ENCODE results near the gene ADSS2. TPM values are rescaled to one million over a fixed set of nuclear protein-coding genes. Genes with fewer than 3 reads are reported as not detected.

Gene ADSS2
- polyA plus RNA-seq, 1 of the 3 experiments (the other 2 are of a cell fraction): 30.7 TPM

DNA sequence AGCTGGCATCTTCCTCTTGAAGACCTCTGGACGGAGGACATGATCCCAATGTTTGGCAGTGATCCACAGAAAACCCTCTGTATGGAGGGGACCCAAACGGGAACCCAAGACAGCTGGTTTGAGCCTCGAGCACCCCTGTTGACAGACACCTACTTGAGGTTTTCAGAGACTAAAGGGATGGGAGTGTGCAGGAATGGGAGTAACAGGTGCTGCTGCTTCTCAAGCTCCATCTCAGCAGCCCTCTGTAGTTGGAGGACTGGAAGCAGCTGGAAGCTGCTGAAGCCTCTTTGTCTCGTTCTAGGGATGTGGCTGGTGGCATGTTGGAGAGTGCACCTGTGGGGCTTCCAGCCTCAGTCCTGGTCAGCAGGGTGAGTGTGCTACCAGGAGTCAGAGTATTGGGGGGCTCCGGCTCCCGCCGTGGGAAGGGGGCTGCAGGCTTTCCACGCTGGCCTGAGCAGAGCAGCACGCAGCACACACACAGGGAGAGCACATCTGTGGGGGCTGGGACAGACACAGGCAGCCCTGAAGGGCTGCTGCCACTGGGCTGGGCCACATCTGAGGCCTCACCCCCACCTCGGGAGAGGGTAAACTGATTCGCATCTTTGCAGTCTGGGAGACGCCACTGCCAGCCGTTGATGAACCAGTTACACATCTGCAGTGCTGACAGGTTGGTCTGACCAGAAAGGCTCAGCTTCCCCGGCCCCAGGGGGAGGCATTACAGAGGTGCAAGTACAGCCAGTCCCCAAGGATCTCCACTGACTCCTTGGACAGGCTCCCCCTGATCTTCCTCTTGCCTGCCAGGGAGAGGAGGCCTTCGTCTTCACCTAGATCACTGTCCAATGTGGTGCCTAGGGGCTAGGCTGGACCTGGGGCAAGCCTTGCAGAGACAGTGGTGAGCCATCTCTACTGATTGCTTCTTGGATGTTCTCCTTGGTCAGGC lies 56.6 kb downstream of the ADSS2 start:
- no peaks in the 10 kb centered on the region for H3K4me1 ChIP-seq (ENCODE audit: control insufficient read depth in 1 of 2, insufficient read depth in 2 of 2, low read depth in 1 of 2, low read length in 1 of 2)
- 79% methylated on average over 8 of the region's 15 CpGs for WGBS (ENCODE audit: low lambda C conversion rate)
- no peak for TF ChIP-seq JUND (IDR thresholded peaks at IDR 0.05)
- H3K9me3 ChIP-seq: no peaks in the 10 kb centered on the region
- H3K27ac ChIP-seq (ENCODE audit: low read depth in 2 of 2, low read length in 1 of 2): no peak overlapping the region
- H3K27me3 ChIP-seq (ENCODE audit: insufficient read depth): no peaks in the 10 kb centered on the region
- ChIA-PET POLR2A (no interaction called here), CTCF (interaction anchor here (1.1 to 1.4 kb wide), 2 partner anchors 12 to 96 kb away, joined by 3 to 4 read pairs; no protein-coding TSS in a partner anchor)
- peaks cover 6% of the 10 kb centered on the region for H3F3A ChIP-seq (replicated peaks; ENCODE audit: insufficient read depth)
- no peak overlapping the region for H2AFZ ChIP-seq (ENCODE audit: low read depth)
- H3K79me2 ChIP-seq (ENCODE audit: insufficient read depth): no peaks in the 10 kb centered on the region
- no peak overlapping the region for H3K9ac ChIP-seq
- H4K20me1 ChIP-seq (ENCODE audit: insufficient read depth): no peaks in the 10 kb centered on the region
- H3K4me3 ChIP-seq (ENCODE audit: low read depth in 2 of 2, low read length in 1 of 2): no peak overlapping the region
- no peaks in the 10 kb centered on the region for H3K9me2 ChIP-seq
- peaks cover 0 to 9% of the 10 kb centered on the region in 2 experiments for H3K36me3 ChIP-seq (replicated peaks in 1 of 2; ENCODE audit: control insufficient read depth in 1 of 2, insufficient read depth in 2 of 2, low read length in 1 of 2)
- H3K4me2 ChIP-seq: no peak overlapping the region
- DNase-seq: no peak

DNA sequence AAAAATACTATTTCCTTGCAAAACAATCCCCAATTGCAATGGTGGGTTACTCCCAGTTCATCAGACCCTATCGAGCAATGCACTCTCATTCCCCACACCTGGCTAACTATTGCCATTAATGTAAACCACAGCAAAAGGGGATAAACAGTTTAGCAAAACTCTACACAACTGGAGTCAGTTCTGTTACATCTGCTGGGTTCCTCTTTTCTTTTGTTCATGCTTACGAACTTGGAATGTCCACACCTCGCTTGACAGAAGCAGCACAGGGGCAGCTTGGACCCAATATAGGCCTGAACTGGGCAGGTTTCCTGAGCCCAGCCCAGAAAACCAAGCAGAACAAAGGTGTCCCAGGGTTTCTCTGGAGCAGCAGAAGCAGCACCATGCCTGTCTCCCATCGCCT lies 57.4 kb downstream of the ADSS2 start:
- Histone ChIP-seq H3K27me3 (ENCODE audit: insufficient read depth) (no peaks in the 10 kb centered on the region), H3K4me2 (no peak overlapping the region), H3K79me2 (ENCODE audit: insufficient read depth) (no peaks in the 10 kb centered on the region), H3F3A (replicated peaks; ENCODE audit: insufficient read depth) (peaks cover 6% of the 10 kb centered on the region), H3K9me2 (no peaks in the 10 kb centered on the region), H3K4me1 (ENCODE audit: control insufficient read depth in 1 of 2, insufficient read depth in 2 of 2, low read depth in 1 of 2, low read length in 1 of 2) (no peaks in the 10 kb centered on the region), H3K9me3 (no peaks in the 10 kb centered on the region), H3K9ac (no peak overlapping the region), H3K27ac (ENCODE audit: low read depth in 2 of 2, low read length in 1 of 2) (no peak overlapping the region), H3K36me3 (replicated peaks in 1 of 2; ENCODE audit: control insufficient read depth in 1 of 2, insufficient read depth in 2 of 2, low read length in 1 of 2) (peaks cover 0 to 3% of the 10 kb centered on the region in 2 experiments), H2AFZ (ENCODE audit: low read depth) (no peak overlapping the region), H4K20me1 (ENCODE audit: insufficient read depth) (no peaks in the 10 kb centered on the region), H3K4me3 (ENCODE audit: low read depth in 2 of 2, low read length in 1 of 2) (no peak overlapping the region)
- CTCF ChIA-PET: interaction anchor here (1.1 kb wide), 1 partner anchor 95 kb away, joined by 4 read pairs; no protein-coding TSS in a partner anchor
- POLR2A ChIA-PET: no interaction called here
- WGBS (ENCODE audit: low lambda C conversion rate): 70% methylated on average over 3 of the region's 4 CpGs
- TF ChIP-seq JUND (IDR thresholded peaks at IDR 0.05) (no peak), RCOR1 (IDR thresholded peaks at IDR 0.05; ENCODE audit: low read length) (no peak), TCF12 (IDR thresholded peaks at IDR 0.05) (no peak), MEF2A (IDR thresholded peaks at IDR 0.05; ENCODE audit: borderline replicate concordance, low read depth) (no peak), EP300 (IDR thresholded peaks at IDR 0.05; ENCODE audit: borderline replicate concordance in 1 of 2, low read depth in 1 of 2, low read length in 1 of 2) (no peak), TAF1 (IDR thresholded peaks at IDR 0.05; ENCODE audit: borderline replicate concordance, low read depth, low read length) (no peak), GATA2 (CRISPR knock-in tag; IDR thresholded peaks at IDR 0.05) (no peak)
- TF ChIP-seq, protein P1, sequence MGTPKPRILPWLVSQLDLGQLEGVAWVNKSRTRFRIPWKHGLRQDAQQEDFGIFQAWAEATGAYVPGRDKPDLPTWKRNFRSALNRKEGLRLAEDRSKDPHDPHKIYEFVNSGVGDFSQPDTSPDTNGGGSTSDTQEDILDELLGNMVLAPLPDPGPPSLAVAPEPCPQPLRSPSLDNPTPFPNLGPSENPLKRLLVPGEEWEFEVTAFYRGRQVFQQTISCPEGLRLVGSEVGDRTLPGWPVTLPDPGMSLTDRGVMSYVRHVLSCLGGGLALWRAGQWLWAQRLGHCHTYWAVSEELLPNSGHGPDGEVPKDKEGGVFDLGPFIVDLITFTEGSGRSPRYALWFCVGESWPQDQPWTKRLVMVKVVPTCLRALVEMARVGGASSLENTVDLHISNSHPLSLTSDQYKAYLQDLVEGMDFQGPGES (IDR thresholded peaks at IDR 0.05; ENCODE audit: low read depth, low read length): no peak
- TF ChIP-seq, protein P2, sequence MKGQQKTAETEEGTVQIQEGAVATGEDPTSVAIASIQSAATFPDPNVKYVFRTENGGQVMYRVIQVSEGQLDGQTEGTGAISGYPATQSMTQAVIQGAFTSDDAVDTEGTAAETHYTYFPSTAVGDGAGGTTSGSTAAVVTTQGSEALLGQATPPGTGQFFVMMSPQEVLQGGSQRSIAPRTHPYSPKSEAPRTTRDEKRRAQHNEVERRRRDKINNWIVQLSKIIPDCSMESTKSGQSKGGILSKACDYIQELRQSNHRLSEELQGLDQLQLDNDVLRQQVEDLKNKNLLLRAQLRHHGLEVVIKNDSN (IDR thresholded peaks at IDR 0.05; ENCODE audit: borderline replicate concordance, low read depth): no peak
- TF ChIP-seq, protein P3, sequence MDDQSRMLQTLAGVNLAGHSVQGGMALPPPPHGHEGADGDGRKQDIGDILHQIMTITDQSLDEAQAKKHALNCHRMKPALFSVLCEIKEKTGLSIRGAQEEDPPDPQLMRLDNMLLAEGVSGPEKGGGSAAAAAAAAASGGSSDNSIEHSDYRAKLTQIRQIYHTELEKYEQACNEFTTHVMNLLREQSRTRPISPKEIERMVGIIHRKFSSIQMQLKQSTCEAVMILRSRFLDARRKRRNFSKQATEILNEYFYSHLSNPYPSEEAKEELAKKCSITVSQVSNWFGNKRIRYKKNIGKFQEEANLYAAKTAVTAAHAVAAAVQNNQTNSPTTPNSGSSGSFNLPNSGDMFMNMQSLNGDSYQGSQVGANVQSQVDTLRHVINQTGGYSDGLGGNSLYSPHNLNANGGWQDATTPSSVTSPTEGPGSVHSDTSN (IDR thresholded peaks at IDR 0.05): no peak
- no peak for DNase-seq
